Measurements from ENCODE around the gene KCNQ5.

Gene KCNQ5

DNA sequence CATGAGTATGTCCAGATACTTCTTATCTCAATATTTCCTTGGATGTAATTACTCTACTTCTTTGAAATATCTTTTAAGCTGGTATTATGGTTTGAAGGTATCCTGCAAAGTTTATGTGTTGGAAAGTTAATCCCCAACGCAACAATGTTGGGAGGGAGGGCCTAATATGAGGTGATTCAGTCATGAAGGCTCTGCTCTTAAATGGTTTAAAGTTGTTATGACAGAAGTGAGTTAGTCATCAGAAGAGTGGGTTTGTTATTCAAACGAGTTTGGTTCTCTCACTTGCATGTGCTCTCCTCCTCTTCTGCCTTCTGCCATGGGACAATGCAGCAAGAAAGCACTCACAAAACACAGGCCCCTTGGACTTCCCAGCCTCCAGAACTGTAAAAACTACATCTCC, 176.3 kb downstream of the KCNQ5 start:
- DNase-seq (ENCODE audit: low read depth), result no peak

GRCh38 chr6:72809746-72810379, 188.0 kb downstream of the KCNQ5 start:
- DNase-seq (ENCODE audit: low read depth), result no peak

GRCh38 chr6:72810571-72811280, 188.9 kb downstream of the KCNQ5 start:
- DNase-seq (ENCODE audit: low read depth), result no peak

DNA sequence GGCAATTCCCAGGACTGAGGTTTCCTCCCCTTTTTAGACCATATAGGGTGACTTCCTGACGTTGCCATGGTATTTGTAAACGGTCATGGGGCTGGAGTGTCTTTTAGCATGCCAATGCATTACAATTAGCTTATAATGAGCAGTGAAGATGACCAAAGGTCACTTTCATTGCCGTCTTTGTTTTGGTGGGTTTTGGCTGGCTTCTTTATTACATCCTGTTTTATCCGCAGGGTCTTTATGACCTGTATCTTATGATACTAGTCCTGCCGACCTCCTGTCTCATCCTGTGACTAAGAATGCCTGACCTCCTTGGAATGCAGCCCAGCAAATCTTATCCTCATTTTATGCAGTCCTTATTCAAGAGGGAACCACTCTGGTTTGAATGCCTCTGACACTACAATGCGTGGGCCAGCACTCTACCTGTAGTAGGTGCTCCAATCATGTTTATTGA, 190.1 kb downstream of the KCNQ5 start:
- DNase-seq (ENCODE audit: low read depth), result no peak

- DNase-seq (ENCODE audit: low read depth), result no peak
Observed at GRCh38 chr6:72813807-72814596, 192.1 kb downstream of the KCNQ5 start.

DNA sequence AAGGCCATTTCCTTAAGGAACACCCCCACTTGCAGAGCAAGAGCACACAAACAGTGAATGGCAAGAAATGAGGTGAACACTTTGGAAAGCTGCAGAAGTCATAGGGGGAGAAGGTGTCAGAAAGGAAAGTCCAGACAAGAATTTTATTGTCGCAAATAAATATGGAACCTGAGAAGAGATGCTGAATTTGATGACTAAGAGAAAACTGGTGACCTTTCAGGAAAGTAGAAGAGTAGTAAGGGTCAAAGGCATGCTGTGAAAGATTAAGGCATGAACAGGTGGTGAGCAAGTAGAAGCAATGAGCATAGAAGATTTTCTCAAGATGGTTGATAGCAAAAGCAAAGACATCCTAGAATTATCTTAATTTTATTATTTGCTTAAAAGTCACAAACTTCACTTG, 194.2 kb downstream of the KCNQ5 start:
- no peak for DNase-seq (ENCODE audit: low read depth)

DNA sequence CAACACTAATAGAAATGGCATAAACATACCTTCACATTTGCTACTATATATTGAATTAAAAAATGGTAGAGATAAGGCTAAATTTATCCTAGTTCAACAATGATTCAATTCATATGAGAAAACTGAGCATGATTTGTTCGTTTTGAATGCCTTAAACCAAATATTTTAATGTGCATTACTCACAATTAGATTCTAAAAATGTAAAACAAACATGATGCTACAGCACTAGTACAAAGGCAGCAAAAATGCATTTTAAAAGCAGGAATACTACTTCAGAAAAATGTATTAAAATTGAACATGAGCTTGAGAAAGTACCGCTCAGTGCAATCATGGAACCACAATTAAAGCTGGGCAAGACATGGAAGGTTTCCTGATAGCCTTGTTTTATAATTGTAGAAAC, 195.3 kb downstream of the KCNQ5 start:
- no peak for DNase-seq (ENCODE audit: low read depth)

- no peak for DNase-seq (ENCODE audit: low read depth)
Observed at GRCh38 chr6:72819609-72820008, 197.7 kb downstream of the KCNQ5 start.

DNA sequence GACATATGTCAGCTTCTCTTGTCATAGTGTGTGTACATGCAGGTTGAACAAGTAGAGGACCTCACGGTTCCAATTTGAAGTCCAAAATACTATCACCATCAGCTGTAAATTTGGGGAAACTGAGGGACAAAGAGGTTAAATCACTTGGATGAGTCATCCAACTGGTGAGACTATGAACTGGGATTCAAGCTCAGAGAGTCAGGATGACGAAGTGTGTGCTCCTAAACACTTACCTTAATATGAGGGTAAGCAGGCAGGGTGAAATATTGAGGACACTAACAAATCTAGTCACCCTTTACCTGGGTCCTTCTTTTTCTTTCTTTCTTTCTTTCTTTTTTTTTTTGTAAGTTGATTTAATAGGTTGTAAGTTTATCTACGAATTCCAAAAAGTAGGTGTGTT, 198.3 kb downstream of the KCNQ5 start:
- no peak for DNase-seq (ENCODE audit: low read depth)

DNA sequence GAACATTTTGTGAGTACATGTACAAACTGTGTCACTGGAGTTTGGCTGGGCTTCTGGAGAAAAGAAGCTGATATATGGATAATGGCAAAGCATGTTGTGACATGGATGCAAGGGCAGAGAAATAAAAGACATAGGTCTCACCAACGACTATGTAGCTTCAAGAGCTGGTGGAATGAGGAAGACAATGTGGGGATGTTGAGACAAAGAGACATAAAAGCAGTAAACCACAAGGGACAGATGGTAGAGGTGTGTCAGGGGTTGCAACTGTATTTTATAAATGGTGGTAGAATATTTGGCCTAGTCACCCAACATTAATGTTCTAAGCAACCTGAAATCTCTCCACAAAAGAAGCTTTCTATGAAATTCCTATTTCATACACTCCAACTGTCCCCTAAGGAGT, 199.0 kb downstream of the KCNQ5 start:
- DNase-seq (ENCODE audit: low read depth), result no peak

DNA sequence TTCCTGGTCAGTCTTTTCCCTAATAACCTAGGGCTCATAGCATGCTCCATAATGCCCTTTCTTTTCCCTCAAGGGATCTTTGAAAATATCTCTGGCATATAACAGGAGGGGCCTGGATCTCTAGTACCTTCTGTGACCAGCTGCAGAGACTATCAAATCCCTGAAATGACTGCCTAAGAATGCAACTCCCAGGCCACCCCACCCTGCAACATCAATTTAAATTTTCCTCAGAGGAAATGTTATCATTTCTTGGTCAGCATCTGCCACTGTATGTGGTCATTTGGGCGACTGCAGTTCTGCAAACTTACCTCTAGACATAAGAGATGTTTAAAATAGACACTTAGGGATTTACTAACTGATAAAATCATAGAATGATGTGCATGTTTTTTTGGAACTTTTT, 200.2 kb downstream of the KCNQ5 start:
- DNase-seq (ENCODE audit: low read depth), result no peak

DNA sequence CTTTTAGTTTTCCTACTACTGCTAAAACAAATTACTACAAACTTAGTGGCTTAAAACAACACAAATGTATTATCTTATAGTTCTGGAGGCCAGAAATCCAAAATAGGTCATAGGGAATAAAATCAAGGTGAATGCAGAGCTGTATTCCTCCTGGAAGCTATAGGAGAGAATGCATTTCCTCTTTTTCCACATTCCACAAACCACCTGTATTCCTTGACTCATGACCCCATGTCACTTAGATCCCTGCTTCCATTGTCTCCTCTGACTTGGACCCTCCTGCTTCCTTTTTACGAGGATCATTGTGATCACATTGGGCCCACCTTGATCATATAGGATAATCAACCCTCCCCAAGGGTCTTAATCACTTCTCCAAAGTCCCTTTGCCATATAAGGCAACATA, 200.8 kb downstream of the KCNQ5 start:
- no peak for DNase-seq (ENCODE audit: low read depth)

GRCh38 chr6:72824833-72825232, 203.0 kb downstream of the KCNQ5 start:
- DNase-seq (ENCODE audit: low read depth), result no peak

GRCh38 chr6:72825315-72825911, 203.5 kb downstream of the KCNQ5 start:
- DNase-seq (ENCODE audit: low read depth), result no peak

- DNase-seq (ENCODE audit: low read depth), result no peak
Observed at GRCh38 chr6:72826037-72826436, 204.2 kb downstream of the KCNQ5 start.

- DNase-seq (ENCODE audit: low read depth), result no peak
Observed at GRCh38 chr6:72826744-72827438, 205.0 kb downstream of the KCNQ5 start.

DNA sequence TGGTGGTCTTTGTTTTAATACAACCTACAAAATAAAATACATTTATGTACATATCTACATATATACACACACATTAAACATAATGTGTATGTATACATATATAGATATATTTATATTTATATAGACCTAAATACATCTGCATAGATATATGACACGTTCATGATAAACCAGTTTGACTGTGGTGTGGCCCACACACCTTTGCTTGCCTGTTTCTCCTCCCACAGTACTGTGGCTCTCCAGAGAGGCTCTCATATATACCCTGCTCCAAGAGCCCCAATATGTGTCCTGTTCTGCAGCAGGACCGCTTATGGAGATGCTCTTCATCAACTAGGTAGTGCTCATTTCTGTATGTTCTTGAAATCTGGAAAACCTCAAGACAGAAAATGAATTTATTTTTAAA, 207.0 kb downstream of the KCNQ5 start:
- DNase-seq (ENCODE audit: low read depth), result no peak

DNA sequence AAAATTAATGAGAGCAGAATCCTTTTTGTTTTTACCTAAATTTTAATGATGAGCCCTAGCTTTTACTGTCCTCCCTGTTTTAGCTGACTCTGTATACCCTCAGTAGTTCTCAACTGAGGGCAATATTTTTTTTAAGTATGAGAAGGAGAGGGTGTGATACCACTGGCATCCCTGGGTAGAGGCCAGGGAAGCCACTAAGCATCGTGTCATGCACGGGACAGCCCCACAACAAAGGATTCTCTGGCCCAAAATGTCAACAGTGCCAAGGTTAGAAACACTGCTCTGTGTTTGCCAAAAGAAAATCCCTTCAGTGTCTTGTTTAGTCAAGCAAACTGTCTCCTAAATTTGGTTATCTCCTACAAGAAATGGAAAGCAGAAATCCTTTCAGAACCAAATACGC, 210.4 kb downstream of the KCNQ5 start:
- no peak for DNase-seq (ENCODE audit: low read depth)

DNA sequence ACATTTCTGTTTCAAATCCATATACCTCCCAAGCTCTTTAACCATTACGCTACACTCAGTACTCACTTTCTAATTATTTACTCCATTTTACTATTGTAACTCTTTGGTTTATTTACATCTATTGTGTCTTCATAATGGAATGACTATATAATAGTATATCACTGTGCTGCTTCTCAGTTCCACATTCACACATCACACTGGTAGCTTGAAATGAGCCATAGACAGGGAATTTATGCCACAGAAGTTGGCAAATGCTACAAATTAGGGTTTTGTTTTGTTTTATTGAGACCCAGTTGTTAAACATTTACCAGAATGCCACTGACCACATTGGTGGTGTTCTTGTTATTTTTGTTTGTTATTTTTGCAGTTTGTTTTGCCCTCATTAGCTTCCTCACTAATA, 213.9 kb downstream of the KCNQ5 start:
- no peak for DNase-seq (ENCODE audit: low read depth)

DNA sequence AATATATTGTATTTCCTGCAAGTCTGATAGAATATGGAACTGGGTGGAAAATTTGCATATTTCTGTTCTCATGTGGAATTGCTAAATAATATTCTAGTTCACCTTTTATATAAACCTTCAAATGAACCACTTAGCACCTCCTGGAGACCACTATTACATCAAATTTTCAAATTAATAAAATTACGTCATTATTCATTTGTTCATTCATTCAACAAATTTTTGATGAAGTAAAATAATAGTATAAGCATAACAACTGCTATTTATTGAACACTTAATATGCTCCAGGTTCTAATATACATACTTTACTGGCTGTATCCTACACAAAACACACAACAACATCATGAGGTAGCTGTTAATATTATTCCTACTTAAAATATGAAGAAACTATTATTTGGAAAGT, 215.1 kb downstream of the KCNQ5 start:
- no peak for DNase-seq (ENCODE audit: low read depth)

DNA sequence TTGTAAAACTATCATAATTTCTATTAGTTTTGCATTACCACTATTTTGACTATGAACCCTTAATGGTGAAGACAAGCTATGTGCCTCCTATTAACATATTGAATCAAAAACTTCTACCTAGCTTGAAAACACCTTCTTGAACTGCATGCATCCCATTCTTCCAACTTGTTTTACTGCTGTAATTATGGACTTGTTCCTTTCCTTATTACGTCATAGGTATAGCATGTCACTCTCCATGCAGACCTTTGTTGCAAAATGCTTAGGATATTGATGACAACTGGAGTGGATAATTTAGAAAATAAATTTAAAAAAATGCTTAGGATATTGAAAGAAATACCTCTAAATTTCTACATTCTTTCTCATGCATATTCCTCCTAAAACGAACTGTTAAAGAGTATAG, 219.3 kb downstream of the KCNQ5 start:
- no peak for DNase-seq (ENCODE audit: low read depth)

DNA sequence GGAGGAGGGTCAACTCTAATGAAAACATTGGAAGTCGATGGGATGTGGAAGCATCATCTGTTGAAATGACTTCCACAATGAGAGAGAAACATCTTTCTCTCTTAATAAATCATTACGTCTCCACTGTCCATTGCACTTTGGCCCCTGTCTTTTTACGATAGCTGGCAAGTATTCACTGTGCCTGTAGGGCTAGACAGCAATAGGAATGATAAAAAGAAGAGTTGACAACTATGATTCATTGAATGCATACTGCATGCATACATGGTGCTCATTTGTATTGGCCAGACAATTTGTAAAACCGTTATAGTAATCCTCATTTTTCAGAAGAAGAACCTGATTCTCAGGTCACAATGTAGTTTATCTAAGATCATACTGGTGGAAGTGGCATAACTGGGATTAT, 220.3 kb downstream of the KCNQ5 start:
- no peak for DNase-seq (ENCODE audit: low read depth)

Data from CMK (cell line).